GM18502 (cell line): ENCODE results near the gene ZNF780B.
"Not testable (repeated sequence)": the region's sequence is repeated elsewhere in the genome, so short reads cannot be mapped to it uniquely, and the experiment has no call there.

ENCODE experiments used
- ATAC-seq: cut with Tn5 transposase; IDR thresholded peaks from one replicate; pipeline ENCODE4 v1.9.1; 2021; ENCODE audit warnings: mild to moderate bottlenecking; ENCODE audit not compliant: unreplicated experiment, poor library complexity

The ZNF780B gene

DNA sequence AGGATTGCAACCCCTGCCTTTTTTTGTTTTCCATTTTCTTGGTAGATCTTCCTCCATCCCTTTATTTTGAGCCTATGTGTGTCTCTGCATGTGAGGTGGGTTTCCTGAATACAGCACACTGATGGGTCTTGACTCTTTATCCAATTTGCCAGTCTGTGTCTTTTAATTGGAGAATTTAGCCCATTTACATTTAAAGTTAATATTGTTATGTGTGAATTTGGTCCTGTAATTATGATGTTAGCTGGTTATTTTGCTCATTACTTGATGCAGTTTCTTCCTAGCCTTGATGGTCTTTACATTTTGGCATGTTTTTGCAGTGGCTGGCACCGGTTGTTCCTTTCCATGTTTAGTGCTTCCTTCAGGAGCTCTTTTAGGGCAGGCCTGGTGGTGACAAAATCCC, 14.3 kb downstream of the ZNF780B start:
- not testable (repeated sequence) for ATAC-seq

DNA sequence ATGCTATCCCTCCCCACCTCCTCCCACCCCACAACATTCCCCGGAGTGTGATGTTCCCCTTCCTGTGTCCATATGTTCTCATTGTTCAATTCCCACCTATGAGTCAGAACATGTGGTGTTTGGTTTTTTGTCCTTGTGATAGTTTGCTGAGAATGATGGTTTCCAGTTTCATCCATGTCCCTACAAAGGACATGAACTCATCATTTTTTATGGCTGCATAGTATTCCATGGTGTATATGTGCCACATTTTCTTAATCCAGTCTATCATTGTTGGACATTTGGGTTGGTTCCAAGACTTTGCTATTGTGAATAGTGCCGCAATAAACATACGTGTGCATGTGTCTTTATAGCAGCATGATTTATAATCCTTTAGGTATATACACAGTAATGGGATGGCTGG, 18.0 kb downstream of the ZNF780B start:
- not testable (repeated sequence) for ATAC-seq

DNA sequence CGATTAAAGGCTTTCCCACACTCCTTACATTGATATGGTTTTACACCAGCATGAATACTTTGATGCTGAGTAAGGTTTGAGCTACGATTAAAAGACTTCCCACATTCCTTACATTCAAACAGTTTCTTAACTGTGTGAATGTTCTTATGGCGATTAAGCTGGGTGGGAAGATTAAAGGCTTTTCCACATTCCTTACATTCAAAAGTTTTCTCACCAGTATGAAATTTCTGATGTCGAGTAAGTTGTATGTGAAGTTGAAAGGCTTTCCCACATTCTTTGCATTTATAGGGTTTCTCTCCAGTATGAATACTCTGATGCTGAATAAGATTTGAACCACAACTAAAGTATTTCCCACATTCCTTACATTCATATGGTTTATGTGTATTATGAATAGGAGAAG, 20.0 kb downstream of the ZNF780B start:
- ATAC-seq = no peak

GRCh38 chr19:40033989-40034560, 22.0 kb downstream of the ZNF780B start:
- no peak for ATAC-seq

GRCh38 chr19:40026597-40026970, 29.4 kb downstream of the ZNF780B start:
- ATAC-seq = no peak

GRCh38 chr19:40025938-40026596, 30.0 kb downstream of the ZNF780B start:
- no peak for ATAC-seq

DNA sequence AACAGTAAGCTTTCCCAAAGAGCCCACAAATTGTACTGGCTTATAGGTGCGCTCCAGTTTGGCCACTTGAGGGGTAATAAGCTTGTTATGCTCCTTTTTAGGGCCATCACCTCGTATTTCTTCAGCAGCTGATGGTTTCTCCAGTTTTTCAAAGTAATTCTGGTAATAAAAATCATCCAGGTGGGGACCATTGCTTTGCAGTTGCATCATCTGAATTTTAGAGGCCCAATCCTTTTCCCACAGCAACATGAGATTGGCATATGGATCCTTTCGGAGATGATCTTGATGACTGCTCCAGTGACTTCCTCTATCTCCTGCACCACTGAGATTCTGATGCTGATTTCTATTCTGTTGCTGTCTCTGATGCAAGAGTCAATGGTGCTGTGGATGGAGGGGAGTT, 32.1 kb downstream of the ZNF780B start:
- no peak for ATAC-seq

GRCh38 chr19:40013991-40014390, 42.0 kb downstream of the ZNF780B start:
- no peak for ATAC-seq

DNA sequence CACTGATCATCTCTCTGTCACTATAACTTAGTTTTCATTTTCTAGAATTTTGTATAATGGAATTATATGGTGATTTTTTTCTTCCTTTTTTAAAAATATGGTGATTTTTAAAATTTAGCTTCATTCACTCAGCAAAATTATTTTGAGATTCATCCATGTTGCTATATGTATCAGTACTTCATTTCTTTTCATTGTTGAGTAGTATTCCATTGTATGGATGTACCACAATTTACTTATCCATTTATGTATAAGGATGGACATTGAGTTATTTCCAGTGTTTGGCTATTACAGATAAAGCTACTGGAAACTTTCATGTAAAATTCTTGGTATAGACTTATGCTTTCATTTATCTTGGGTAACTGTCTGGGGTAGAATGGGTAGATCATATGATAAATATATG, 46.4 kb downstream of the ZNF780B start:
- no peak for ATAC-seq

GRCh38 chr19:40006273-40006691, 49.7 kb downstream of the ZNF780B start:
- ATAC-seq = no peak

DNA sequence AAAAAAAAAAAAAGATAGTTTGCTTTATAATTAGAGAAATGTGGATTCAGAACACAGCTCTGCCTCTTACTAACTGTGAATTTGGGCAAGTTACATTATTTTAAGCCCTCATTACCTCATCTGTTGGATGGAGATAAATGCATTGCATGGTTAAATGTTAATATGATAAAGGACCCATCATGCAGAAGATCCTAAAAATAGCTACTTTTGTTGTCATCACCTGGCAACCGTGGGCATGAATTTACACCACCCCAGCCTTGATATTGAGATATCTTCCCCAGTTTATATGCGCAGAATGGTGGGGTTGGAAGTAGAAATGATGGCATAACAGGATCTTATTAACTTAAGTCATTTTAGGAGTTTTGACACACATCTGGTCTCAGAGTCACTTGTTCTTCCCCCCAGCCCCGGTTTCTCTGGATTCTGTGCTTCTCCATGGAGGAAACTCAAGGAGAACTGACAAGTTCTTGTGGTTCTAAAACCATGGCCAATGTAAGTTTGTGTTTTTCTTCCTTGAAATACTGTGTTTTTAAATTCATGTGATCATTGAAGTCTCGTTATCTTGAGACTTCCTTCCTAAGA, 50.2 kb downstream of the ZNF780B start:
- no peak for ATAC-seq

- ATAC-seq = no peak
These were observed 57.5 kb downstream of the ZNF780B start for GRCh38 chr19:39998501-39998900.

DNA sequence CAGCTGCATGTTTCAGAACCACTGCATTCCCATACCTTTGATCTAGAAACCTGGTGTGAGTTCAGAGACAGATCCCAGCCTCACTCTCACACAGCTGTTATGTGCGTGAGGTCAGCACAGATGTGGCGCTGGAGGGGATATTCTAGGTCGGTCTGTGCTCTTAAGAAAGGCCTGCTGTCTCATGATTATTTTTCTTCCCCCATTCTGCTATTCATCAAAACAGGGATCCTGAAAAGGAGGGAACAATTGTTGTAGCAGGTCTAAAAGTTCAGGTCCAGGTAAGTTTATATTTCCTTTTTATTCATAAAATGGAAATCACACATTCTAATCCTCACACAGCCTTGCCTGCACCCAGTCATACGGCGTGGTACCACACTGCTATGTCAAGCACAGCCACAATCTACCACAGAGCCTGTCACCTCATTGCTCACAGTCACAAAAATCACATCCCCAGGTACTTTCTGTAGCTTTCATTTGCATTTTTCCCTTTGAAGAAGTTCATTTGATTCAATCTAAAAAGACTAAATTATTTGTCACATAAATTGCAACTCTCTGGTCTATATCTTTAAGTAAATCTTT, 58.3 kb downstream of the ZNF780B start:
- ATAC-seq = no peak

GRCh38 chr19:39996811-39997637, 59.0 kb downstream of the ZNF780B start, which contains the start of gene ZNF546:
ZNF546 (plus strand) TSS chr19:39997060; CDS start chr19:39998327, 1,267 bp downstream.
- peak; percentile 85 for ATAC-seq

DNA sequence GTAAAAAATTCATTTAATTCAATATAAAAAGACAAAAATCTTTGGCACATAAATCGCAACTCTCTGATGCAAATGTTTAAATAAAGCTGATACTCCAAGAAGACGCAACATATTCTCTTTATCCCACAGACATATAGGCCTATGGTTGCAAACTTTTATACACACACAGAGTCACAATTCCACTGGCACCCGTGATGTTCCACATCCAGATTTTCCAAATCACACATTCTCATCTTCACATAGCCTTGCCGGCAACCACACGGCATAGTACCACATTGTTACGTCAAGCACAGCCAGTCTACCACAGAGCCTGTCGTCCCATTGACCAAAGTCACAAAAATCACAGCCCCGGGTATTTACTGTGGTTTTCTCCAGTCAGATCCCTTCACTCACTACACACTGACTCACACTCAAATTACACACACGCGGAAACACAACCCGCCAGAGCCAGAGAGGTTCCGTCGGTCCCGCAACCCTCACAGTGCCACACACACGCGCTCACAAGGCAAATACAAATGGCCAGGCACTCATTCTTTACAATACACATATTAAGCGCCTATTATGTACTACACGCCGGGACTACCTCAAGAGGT, 59.7 kb downstream of the ZNF780B start:
- peak; percentile 36 for ATAC-seq

GRCh38 chr19:39995794-39996193, 60.2 kb downstream of the ZNF780B start:
- ATAC-seq = no peak

GRCh38 chr19:39994361-39994760, 61.7 kb downstream of the ZNF780B start:
- ATAC-seq = no peak

DNA sequence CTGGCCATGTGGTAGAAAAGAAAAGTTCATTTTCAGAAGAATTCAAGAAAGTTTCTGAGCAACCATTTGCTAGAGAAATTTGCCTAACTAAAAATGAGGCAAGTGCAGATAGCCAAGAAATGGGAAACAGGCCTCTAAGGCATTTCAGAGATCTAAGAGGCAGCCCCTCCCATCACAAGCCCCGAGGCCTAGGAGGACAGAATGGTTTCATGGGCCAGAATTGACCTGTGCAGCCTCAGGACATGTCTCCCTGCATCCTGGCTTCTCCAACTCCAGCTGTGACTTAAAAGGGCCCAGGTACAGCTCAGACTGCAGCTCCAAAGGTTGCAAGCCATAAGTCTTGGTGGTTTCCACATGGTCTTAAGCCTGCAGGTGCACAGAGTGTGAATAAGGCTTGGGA, 62.4 kb downstream of the ZNF780B start:
- ATAC-seq = no peak

DNA sequence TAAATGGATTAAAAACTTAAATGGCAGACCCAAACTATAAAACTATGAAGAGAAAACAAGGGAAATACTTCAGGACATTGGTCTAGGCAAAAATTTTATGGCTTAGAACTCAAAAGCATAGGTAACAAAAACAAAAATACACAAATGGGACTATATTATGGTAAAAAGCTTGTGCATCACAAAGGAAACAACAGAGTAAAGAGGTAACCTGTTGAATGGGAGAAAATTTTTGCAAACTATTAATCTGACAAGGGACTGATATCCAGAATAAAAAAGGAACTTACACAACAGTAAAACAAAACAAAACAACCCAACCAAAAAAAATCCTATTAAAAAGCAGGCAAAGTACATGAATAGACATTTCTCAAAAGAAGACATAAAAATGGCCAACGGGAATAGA, 68.4 kb downstream of the ZNF780B start:
- no peak for ATAC-seq

- no peak for ATAC-seq
These were observed 68.9 kb downstream of the ZNF780B start for GRCh38 chr19:39987167-39987566.
